Stimulated activated CD4-positive, alpha-beta T cell treated with anti-CD3 and anti-CD28 coated beads, Interleukin-4, amount 100 ng/mL, for 4 hours (primary cell): ENCODE measurements around the gene TUBG1.

Experiments used
- DNase-seq, 2 experiments: peaks; one replicate each; pipeline ENCODE4 v3.0.0-alpha.2; 2020

Gene TUBG1

DNA sequence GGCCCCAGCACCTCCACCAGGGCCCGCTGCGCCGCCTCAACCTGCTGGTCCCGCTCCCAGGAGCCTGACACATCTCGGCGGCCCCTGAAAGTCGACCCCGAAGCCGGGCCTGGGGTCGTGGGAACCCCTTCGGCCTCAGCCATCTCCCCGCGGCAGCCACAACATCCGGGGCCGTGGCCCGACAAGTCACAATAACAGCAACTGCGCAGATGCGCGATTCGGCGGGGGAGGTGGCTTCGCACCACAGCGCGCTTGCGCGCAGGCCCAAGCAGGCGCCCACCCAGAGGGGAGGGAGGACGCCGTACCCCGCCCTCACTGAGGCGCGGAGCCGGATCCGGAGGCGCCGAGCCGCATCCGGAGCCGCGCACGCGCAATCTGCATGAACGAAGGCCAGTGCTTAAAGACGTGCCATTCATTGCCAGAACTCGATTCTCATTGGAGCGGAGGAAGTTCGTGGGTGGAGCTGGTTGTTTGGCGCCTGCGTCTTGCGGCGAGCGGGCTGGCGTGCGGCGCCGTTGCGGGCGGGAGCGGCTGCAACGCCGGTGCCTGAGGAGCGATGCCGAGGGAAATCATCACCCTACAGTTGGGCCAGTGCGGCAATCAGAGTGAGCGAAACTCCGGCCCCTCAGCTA, at the start of gene TUBG1, which contains the start of gene RETREG3:
Gene TUBG1, plus strand, starts transcription at position 502 of the 632 bp plus-strand sequence. Its CDS starts 55 bp downstream, at position 557.
Gene RETREG3, minus strand, starts transcription at position 193 of the 632 bp plus-strand sequence. Its CDS starts 50 bp downstream, at position 143.
- DNase-seq = peak; percentile 99

DNA sequence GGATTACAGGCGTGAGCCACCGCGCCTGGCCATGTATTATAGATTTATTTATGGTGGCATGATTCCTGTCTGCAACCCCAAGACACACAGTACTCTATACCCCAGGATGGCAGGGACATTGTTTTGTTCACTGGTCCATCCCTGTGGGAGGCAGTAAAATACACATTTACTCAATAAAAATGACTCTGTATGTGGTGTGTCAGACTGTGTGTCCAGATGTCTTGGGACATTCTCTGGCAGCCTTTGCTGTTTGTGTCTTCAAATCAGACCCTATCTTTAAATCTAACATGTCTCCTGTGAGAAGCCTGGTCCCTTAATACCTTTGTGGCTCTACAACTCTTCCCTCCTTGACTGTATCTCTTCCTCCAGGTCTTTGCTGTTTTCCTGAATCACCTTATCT, 49.2 kb upstream of the TUBG1 start:
- DNase-seq = no peak

DNA sequence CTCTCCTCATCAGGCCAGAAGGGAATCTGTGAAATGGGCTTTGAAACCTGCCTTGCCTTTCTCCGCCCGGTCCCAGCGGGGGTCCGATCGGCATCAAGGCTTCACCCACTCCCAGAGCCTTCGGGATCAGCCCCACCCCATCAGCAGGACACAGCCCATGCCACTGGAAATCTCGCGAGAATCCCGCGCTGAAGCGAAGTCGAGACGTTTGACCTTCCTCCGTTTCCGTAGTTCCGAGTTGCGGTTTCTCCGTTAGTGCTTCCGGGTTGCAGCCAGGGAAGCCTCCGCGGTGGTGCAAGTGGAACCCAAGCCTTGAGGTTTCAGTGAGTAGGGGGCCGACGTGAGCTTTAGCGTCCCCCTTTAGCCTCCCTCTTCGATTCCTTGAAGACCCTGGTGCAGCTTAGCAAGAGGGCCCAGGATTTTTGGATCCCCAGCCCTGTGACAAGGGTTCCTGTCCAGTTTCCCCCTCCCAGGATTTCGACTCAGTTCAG, 47.5 kb upstream of the TUBG1 start, which contains the start of gene COASY:
Gene COASY, plus strand, starts transcription at position 252 of the 491 bp plus-strand sequence. CDS start 475 bp downstream, outside the sequence.
- peak; percentile 88 to 90 for DNase-seq

DNA sequence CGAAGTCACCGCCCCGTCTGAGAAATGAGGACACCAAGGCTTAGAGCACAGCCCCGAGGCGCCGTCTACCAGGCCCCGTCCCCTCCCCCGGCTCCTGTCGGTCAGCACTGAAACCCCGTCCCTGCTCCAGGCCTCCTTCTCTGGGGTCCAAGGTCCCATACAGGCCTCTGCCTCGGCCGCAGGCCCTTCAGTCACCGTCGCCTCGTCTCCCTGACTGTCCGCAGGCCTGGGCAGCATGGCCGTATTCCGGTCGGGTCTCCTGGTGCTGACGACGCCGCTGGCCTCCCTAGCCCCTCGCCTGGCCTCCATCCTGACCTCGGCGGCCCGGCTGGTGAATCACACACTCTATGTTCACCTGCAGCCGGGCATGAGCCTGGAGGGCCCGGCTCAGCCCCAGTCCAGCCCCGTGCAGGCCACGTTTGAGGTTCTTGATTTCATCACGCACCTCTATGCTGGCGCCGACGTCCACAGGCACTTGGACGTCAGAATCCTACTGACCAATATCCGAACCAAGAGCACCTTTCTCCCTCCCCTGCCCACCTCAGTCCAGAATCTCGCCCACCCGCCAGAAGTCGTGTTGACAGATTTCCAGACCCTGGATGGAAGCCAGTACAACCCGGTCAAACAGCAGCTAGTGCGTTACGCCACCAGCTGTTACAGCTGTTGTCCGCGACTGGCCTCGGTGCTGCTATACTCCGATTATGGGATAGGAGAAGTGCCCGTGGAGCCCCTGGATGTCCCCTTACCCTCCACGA, 46.9 kb upstream of the TUBG1 start:
- peak in 1 of 2 experiments; percentile 24 for DNase-seq

DNA sequence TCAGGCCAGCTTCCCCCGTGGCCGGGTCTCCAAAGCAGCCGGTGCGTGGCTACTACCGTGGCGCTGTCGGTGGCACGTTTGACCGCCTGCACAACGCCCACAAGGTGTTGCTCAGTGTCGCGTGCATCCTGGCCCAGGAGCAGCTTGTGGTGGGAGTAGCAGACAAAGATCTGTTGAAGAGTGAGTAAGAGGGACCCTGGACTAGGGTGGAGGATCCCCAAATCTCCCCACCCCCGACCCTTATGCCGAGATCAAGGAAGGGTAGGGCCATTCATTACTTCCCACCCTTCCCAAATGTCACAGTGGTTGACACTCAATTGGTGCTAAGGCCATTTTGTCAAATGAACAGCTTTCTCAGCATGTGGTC, 46.4 kb upstream of the TUBG1 start:
- DNase-seq = no peak

DNA sequence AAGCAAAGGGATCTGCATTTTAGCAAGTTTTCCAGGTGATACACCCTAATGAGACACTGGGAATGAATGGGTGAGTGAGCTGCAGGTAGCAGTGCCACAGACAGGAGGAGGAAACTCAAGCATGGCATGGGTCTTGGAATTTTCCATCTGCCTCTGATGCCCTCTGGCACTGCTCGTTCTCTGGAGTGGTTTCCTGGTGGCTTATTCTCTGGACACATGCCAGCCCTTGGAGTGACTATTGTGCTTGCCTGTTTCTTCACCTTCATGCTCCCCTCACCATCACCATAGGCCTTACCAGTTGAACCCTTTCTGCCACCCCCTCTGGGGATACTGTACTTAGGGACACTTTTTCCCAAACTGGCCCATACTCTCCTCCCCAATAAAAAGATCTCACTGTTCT, 45.9 kb upstream of the TUBG1 start:
- DNase-seq = no peak

DNA sequence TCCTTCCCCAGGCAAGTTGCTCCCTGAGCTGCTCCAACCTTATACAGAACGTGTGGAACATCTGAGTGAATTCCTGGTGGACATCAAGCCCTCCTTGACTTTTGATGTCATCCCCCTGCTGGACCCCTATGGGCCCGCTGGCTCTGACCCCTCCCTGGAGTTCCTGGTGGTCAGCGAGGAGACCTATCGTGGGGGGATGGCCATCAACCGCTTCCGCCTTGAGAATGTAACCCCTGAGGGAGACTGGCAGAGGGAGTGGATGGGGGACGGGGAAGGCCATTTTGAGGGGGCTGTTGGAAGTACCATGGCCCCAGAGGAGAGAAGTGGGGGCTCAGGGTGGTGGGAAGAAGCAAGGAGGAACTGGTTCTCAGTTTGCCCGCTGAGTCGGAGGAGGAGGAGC, 45.5 kb upstream of the TUBG1 start:
- no peak for DNase-seq

DNA sequence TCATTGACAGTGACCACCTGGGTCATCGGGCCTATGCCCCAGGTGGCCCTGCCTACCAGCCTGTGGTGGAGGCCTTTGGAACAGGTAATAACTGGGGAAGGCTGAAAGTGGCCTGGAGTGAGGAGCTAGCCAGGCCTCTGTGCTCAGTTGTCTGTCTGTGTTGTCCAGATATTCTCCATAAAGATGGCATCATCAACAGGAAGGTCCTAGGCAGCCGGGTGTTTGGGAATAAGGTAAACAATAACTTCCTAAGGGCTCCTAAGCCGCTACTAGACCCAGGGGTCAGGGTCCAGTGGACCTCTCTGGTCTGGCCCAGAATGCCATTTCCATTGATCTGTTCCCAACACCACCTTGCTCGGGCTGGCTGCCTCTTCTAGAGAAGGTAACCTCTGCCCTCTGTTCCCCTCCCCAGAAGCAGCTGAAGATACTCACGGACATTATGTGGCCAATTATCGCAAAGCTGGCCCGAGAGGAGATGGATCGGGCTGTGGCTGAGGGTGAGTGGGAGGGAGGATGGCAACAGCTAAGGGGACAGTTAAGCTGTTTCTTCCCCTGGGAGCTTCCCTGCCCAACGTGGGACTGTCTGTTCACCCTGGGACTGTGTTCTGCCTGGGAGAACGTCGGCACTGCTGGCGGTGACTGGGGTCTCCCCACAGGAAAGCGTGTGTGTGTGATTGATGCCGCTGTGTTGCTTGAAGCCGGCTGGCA, 44.5 kb upstream of the TUBG1 start:
- no peak for DNase-seq

DNA sequence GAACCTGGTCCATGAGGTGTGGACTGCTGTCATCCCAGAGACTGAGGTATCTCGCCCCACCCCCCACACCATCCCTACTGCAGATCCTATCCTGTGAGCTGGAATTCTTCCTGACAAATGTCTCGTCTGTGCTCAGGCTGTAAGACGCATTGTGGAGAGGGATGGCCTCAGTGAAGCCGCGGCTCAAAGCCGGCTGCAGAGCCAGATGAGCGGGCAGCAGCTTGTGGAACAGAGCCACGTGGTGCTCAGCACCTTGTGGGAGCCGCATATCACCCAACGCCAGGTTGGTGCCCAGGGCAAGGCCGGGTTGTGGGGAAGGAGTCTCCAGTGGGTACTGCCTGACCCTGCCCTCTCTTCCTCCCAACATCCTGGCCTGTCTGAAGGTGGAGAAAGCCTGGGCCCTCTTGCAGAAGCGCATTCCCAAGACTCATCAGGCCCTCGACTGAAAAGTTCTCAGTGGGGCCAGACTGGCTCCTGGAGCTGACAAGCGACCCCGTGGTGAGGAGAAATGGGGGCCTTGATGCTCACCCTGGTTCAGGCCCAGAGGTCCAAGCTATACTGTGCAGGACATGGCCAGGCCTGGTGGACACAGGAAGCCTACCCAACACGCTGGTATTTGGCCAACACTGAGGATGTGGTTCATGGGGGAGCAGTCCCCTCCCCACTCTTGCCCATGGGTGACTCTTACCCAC, 43.8 kb upstream of the TUBG1 start:
- DNase-seq = no peak

DNA sequence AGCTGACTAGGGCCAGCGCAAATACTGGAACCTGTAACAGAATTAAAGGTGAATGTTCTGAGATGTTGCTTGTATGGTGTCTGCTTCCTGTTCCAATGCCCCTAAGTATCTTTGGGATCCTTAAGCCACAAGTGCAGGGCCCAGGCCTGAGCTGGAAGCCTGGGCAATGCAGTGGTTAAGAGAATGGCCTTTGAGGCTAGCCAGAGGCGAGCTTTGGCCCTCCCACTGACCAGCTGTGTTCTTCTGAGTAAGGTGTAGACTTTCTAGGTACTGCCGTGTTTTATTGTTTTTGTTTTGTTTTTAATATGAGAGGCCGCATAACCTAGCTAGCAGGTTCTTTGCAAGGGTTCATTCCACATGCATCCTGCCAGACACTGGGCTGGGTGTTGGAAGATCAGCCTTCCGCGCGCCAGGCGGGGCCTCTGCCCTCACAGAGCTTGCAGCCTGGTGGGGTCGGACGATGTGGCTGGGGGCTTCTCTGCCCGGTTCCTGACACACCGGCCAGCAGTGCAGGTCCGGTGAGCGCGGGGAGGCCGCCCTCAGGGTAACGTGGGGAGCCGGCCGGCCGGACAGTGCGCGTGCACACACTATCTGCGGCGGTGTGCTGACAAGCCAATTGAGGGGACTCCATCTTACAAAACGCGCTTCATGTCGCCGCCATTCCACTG, 43.1 kb upstream of the TUBG1 start:
- no peak for DNase-seq

DNA sequence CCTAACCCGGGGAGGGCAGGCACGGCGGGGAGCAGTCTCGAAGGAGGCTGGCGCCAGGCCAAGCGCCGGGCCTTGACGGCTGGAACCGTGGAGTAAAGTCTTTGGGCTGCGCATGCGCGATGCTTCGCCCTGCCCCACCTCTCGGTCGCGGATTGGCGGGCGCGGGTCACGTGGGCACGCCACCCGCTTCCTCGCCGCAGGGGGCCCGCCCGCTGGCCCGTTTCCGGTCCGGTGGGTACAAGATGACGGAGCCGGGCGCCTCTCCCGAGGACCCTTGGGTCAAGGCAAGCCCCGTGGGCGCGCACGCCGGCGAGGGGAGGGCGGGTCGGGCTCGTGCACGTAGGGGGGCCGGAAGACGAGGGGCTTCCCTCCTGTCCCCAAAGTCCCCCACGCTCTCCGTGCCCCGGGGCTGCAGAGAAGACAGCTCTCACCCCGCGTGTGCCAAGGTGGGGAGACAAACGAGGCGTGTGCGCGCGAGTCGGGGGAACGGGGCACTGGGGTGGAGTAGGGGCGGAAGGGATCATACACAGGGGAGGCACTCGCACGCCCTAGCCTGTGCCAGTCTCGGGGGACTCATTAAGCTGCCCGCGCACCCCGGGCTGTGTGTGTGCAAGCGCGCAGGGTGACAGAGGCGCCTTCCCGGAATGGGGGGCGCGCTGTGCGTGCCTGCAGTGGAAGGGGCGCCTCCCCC, 42.5 kb upstream of the TUBG1 start, which contains the start of gene MLX:
Gene MLX, plus strand, starts transcription at position 218 of the 691 bp plus-strand sequence. Its CDS starts 25 bp downstream, at position 243.
- peak; percentile 88 to 91 for DNase-seq

DNA sequence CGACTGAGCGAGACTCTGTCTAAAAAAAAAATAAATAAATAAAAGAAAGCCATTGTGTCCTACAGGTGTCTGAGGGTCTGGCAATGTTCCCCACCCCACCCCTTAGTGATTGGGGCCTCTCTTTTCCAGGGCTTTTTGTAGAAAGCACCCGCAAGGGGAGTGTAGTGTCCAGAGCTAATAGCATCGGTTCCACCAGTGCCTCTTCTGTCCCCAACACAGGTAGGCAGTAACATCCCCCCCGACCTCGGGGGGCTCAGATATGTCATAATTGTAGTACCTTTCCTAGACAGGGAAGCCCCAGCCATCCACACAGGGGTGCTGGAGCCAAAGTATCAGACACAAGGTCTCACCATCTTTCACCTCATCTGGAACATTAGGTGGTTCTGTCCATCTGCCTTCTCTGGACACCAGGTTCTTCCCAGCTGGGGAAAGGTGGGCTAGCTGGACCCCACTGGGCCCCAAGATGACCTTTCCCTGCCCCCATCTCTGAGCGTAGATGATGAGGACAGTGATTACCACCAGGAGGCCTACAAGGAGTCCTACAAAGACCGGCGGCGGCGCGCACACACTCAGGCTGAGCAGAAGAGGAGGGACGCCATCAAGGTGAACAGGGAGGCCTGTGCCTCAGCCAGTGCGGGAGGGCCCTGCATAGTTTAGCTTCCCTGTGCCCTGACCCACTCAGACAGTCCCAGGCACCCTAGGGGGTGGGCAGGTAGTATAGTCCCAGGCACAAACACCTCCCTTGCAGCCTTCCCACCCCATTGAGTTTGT, 41.0 kb upstream of the TUBG1 start:
- no peak for DNase-seq

DNA sequence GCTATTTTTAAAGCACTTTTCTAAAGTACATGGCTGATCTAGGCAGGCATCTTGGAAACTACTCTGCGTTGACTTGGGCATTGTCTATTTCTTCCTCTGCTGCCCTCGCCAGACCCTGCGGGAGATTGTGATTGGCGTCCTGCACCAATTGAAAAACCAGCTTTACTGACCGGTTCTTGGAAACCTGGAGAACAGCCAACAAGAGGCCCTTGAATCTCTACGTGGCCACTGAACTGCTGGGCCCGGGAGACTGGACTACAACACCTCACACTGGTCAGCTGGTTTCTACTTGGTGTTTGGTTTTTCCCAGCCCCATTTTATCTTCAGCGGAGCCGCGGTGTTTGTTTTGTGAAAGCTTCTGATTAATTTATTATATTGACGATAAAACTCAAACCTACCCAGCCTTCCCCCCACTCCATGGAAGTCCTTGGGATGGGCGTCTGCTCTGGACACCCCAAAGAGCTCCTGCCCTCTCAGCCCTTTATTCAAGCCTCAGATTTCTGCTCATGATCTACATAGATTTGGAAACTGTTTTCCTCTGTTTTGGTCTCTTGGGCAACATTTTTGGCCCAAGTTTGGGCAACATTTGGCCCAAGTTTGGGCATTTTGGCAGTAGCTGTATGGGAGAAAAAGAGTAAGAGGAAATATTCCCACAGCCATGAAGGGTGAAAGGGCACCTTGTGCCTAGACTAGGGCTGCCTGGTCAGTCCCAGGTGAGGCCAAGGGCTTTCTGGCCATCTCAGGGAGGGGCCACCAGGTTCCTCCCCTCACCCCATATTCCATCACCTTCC, 37.9 kb upstream of the TUBG1 start:
- no peak for DNase-seq

DNA sequence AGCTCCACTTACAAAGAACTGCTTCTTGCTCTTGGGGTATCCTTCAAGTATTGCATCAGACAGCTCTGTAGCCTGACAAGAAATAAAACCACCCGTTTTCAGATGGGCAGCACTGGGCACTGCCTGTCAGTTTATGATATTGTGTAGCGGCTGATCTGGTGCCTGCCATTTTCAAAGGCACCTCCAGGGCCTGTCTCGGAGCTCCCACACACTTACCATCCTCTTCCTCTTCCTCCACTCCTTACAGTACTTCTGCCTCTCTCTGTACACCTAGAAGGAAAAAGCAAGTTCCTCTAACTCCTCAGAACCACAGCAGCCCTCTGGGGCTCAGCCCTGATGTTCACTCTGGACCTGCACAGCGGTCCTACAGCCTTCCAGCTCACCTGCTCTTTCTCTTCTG, 36.4 kb upstream of the TUBG1 start:
- DNase-seq = no peak

DNA sequence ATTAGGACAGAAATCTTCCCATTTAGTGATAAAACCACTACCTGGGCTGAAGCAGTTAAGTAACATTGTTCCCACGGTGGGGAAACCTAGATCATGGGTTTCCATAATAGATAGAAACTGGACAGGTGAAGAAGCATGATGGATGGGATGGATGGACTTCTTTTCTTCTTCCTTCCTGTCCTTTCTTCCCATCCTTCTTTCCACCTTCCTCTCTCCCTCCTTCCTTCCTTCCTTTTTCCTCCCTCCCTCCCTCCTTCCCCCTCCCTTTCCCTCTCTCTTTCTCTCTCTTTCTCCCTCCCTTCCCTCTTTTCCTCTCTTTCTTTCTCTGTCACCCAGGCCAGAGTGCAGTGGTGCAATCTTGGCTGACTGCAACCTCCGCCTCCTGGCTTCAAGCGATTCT, 35.0 kb upstream of the TUBG1 start:
- no peak for DNase-seq

DNA sequence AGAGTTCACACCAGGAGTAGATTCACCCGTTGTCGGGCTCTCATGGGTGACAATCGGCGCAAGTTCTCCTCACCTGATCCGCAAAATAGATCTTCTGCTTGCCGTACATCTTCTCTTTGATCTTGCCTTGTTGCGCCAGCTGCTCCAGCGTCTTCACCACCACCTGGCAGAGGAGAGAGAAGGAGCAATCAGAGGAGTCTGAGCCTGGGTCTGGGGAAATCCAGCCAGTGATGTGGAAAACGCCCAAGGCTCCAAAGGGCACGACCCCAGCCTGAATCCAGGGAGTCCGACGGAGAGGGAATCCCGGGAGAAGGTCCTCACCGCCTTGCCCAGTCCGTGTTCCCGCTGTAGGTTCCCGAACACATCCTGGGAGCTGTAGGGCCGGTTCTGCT, 32.3 kb upstream of the TUBG1 start:
- DNase-seq = no peak

DNA sequence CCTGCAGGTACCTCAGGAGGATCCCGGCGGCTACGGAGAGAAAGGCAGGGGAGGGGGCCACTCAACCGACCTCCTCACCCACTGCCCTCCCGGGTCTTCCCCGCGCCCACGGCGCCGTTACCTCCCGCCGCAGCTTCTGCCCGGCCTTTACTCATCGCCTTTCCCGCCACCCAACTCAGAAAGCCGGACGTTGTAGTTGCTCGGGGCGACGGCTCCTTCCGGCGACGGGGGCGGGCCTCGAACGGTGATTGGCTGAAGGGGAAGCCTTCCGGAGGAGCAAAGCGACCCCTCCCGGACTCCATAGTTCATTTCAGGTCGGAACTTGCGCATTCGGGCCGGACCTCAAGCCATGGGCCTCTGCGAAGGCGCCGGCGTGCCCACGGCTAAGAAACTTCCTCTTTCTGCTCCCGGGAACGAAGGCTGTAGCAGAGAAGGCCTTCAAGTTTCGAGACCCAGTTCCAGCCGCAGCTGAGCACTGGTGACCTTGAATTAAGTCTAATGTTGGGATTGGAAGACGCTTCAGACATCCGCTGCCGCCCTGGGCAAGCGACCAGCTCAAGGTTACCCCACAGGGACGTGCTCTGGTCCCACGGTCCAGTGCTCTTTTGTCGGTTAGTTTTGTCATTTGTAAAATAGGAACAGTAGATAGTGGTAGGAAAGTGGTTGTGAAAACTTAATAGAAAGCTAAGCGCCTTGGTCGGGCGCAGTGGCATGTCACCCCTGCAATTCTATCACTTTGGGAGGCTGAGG, 31.8 kb upstream of the TUBG1 start, which contains the start of gene PSMC3IP:
Gene PSMC3IP, minus strand, starts transcription at position 198 of the 750 bp plus-strand sequence. Its CDS starts 43 bp downstream, at position 155.
- peak; percentile 90 to 91 for DNase-seq

DNA sequence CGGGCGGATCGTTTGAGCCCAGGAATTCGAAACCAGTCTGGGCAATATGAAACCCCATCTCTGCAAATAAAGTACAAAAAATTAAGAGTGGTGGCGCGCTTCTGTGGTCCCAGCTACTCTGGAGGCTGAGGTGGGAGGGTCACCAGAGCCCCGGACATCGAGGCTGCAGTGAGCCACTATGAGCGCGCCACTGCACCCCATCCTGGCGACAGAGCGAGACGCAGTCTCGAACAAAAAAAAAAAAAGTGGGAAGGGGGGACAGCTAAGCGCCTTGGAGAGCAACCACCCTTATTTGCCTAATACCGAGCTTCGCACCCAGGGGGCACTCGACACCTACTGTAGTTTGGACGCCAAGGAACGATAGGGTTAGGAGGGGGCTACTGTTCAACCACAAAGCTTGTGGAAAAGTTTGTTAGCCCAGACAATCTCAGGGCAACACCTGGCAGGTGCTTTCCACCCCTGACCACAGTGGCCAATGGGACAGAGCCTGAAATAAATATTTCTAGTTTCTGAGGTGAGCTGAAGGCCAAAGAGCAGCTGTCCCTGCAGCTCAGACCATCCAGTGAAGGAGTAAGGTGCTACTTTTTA, 31.1 kb upstream of the TUBG1 start:
- DNase-seq = peak; percentile 66 to 68
